SU-DHL-6 (cell line): Measurements from ENCODE around the gene RAI1.

Source experiments
- CTCF ChIP-seq: fragments of 200-600 bp; sonication (generic); IDR thresholded peaks from one replicate; pipeline ENCODE4 v1.5.1; 2017; ENCODE audit warnings: antibody characterized with exemption, mild to moderate bottlenecking, low read length, moderate library complexity; ENCODE audit not compliant: insufficient read depth, poor library complexity, severe bottlenecking
- EZH2phosphoT487 ChIP-seq: fragments of 200-600 bp; sonication (generic), shearing (Covaris generic); conservative IDR thresholded peaks from 2 replicates; pipeline ENCODE4 v1.6.1; 2018; ENCODE audit warnings: mild to moderate bottlenecking, antibody characterized with exemption, low read length, moderate library complexity, mixed read lengths

- TF ChIP-seq CTCF = no peak
- TF ChIP-seq EZH2phosphoT487 = no peak
Observed at GRCh38 chr17:17680477-17681186, 626 bp upstream of the RAI1 start.
